Left renal cortex interstitium (tissue), 4 donors: Measurements from ENCODE around the gene JAK2. TPM values are rescaled to one million over a fixed set of nuclear protein-coding genes. Genes with fewer than 3 reads are reported as not detected.

ENCODE experiments used
- DNase-seq, 4 donors: peaks; one replicate each; pipeline ENCODE4 v3.0.0-alpha.2; 2013; ENCODE audit warnings: low read depth in 4 of 4, low spot score in 2 of 4, missing footprints in 1 of 4
- polyA plus RNA-seq, 4 donors: library from polyadenylated mRNA; unstranded; fragments of 120-200 nt; gene quantifications; one replicate each; pipeline ENCODE4 v1.2.1, GENCODE V29; 2013; ENCODE audit not compliant: insufficient read length in 4 of 4

The JAK2 gene
- polyA plus RNA-seq, 4 donors: 11.8 to 17.2 (median 14.7) TPM

DNA sequence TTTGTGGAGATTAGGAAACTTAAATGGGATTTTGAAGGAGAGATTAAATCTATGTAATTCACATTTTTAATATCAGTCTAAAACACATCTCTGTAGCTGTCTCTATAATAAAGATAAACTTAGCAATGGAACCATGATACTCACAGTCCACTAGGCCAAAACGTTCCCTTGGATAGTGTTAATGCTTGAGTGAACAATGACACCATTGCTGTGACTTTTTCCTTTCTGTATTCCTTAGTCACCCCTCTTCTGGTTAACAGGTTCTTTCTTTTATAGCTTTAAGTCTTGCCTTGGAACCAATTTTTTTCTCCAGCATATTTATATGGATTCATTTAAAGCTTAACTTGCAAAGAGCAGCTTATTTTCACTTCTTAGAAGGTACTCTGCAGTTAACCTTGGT, 137.0 kb downstream of the JAK2 start:
- DNase-seq: no peak

- no peak for DNase-seq
These were observed 137.4 kb downstream of the JAK2 start for GRCh38 chr9:5122516-5122915.

- DNase-seq: no peak
These were observed 155.1 kb downstream of the JAK2 start for GRCh38 chr9:5140151-5140550.

GRCh38 chr9:5144217-5144616, 159.1 kb downstream of the JAK2 start:
- no peak for DNase-seq

- DNase-seq: no peak
These were observed 161.2 kb downstream of the JAK2 start for GRCh38 chr9:5146241-5146640.

Other genes starting within 250 kb of the JAK2 start
- 100 to 1,000 TPM in 2 of 4 donors, 10 to 100 TPM in 2; 91.7 to 125 (median 101) TPM for gene AK3, start 244.1 kb upstream of the JAK2 start, polyA plus RNA-seq
- gene RCL1, start 192.3 kb upstream of the JAK2 start, polyA plus RNA-seq: 10 to 100 TPM; 17.3 to 20.0 (median 18.4) TPM
- 1 to 10 TPM in 1 of 4 donors, under 1 TPM in 3; 0.19 to 1.3 (median 0.41) TPM for gene INSL6, start 200.4 kb downstream of the JAK2 start, polyA plus RNA-seq
- not detected for gene INSL4, start 246.1 kb downstream of the JAK2 start, polyA plus RNA-seq